Measurements from ENCODE around the gene MYO9A.
"Not testable (repeated sequence)": the region's sequence is repeated elsewhere in the genome, so short reads cannot be mapped to it uniquely, and the experiment has no call there.

The MYO9A gene

DNA sequence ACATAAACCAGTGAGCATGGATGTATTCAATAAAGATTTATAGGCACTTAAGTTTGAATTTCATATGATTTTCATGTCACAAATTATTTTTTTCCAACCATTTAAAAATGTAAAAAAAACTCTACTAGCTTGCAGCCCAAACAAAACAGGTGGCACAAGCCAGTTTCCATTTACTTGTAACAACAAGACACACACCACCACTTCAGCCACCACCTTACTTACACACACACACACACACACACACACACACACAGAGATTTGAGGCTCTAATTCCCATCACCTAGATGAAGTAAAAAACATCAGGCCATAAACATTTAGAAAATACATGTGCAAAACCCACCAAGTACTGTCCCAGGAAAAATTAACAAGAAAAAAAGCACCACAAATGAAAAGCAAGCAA lies 25.3 kb downstream of the MYO9A start:
- Mint-ChIP-seq H3K4me1 (ENCODE audit: low read depth) (peaks cover 2% of the 10 kb centered on the region), H3K4me3 (no peak overlapping the region), H3K27me3 (ENCODE audit: low read depth) (no peaks in the 10 kb centered on the region), H3K9me3 (no peaks in the 10 kb centered on the region), H3K36me3 (ENCODE audit: low read depth) (peaks cover 4% of the 10 kb centered on the region), H3K27ac (no peak overlapping the region)
- no peak for DNase-seq (ENCODE audit: low spot score)

DNA sequence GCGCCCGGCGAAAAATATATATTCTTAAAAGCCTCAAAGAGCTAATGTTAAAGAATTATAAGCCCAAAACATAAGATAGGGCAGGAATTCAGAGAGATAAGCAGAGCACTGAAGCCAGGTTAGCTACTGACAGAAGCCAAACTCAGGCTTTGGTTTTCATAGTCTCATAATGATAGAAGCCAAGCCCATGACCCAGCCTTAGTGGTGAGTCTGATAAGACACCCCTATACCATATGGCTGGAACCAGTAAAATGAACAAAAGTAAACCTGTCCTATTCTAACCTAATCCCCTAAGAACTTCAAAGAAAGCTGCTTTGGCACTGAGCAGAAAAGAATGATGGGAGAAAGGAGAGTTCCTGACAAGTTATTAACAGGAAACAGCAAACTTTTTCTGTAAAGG lies 25.9 kb downstream of the MYO9A start:
- H3K27me3 Mint-ChIP-seq (ENCODE audit: low read depth) = no peaks in the 10 kb centered on the region
- H3K36me3 Mint-ChIP-seq (ENCODE audit: low read depth) = peaks cover 6% of the 10 kb centered on the region
- no peak for DNase-seq (ENCODE audit: low spot score)
- H3K4me1 Mint-ChIP-seq (ENCODE audit: low read depth) = peaks cover 2% of the 10 kb centered on the region
- peaks cover 4% of the 10 kb centered on the region for H3K9me3 Mint-ChIP-seq
- no peak overlapping the region for H3K4me3 Mint-ChIP-seq
- H3K27ac Mint-ChIP-seq = no peak overlapping the region

DNA sequence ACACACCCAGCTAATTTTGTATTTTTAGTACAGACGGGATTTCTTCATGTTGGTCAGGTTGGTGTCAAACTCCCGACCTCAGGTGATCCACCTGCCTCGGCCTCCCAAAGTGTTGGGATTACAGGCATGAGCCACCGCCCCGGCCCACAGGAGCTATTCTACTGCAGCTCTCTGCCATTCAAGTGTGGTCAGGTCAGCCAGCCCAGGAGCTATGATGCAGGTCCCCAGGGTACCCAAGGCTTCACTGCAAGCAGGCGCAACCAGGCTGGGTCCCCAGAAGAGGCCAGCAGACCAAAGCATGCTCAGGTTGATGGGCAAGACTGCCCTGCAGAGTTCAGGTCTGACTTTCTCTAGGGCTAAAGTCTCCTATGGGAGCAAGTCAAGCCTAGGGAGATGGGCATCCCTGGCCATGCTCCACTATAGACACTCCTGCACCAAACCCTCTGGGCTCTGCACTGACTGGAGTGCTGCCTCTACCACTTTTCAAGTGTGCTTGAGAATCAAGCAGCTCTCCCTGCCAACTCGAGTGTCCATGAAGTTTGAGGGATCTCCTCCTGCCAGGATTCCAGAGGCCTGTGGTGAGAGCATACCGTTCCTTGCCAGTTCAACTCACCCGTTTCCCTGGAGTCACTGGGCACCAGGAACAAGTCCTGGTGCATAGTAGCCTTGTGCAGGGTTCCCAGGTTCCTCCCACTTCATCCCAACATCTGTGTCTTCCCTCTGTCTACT lies 30.9 kb downstream of the MYO9A start:
- H3K4me1 Mint-ChIP-seq (ENCODE audit: low read depth) = peaks cover 1% of the 10 kb centered on the region
- H3K27ac Mint-ChIP-seq = no peak overlapping the region
- H3K27me3 Mint-ChIP-seq (ENCODE audit: low read depth) = peaks cover 11% of the 10 kb centered on the region
- DNase-seq (ENCODE audit: low spot score) = no peak
- H3K36me3 Mint-ChIP-seq (ENCODE audit: low read depth) = peaks cover 5% of the 10 kb centered on the region
- no peak overlapping the region for H3K4me3 Mint-ChIP-seq
- H3K9me3 Mint-ChIP-seq = peaks cover 16% of the 10 kb centered on the region

DNA sequence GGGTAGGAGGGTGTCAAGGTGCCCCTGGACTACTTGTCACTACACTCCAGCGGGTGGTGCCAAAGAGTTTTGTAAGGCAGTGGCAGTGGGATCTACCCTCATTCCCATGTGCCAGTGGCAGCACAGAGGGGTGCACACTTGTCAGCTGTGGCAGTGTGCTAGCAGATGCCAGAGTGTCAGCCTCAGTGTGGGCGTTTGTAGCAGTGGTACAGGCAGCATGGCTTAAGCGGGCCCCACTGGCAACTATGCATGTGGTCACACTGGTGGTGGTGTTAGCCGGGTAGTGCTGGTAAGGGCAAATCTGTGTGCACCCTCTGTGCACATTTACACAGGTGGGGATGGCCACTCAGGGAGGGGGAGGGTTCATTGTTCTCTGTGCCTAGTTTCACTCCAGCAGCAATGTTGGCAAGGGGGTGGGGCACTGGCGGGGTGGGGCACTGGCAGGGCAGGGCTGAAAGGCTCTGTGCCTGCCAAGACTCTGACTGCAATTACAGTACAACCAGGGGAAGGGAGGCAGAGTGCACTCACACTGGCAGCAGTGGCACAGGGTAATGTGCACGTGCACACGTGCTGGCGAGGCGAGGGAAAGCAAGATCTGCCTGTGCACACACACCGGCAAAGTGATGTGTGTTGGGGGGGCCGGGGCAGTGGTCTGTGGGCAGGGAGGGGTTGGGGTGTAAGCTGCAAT lies 31.8 kb downstream of the MYO9A start:
- Mint-ChIP-seq H3K27me3 (ENCODE audit: low read depth) (peaks cover 11% of the 10 kb centered on the region), H3K36me3 (ENCODE audit: low read depth) (peaks cover 5% of the 10 kb centered on the region), H3K9me3 (peaks cover 16% of the 10 kb centered on the region), H3K4me3 (no peak overlapping the region), H3K27ac (no peak overlapping the region), H3K4me1 (ENCODE audit: low read depth) (no peaks in the 10 kb centered on the region)
- no peak for DNase-seq (ENCODE audit: low spot score)

DNA sequence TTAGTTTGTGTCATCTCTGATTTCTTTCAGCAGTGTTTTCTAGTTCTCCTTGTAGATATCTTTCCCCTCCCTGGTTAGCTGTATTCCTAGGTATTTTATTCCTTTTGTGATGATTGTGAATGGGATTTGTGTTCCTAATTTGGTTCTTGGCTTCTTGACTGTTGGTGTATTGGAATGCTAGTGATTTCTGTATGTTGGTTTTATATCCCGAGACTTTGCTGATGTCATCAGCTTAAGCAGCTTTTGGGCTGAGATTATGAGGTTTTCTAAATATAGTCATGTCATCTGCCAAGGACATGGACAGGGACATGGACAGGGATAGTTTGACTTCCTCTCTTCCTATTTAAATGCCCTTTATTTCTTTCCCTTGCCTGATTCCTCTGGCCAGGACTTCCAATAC lies 35.8 kb downstream of the MYO9A start:
- Mint-ChIP-seq H3K27ac (no peak overlapping the region), H3K36me3 (ENCODE audit: low read depth) (no peaks in the 10 kb centered on the region), H3K27me3 (ENCODE audit: low read depth) (peaks cover 11% of the 10 kb centered on the region), H3K4me3 (no peak overlapping the region), H3K4me1 (ENCODE audit: low read depth) (peaks cover 6% of the 10 kb centered on the region), H3K9me3 (peaks cover 12% of the 10 kb centered on the region)
- no peak for DNase-seq (ENCODE audit: low spot score)

DNA sequence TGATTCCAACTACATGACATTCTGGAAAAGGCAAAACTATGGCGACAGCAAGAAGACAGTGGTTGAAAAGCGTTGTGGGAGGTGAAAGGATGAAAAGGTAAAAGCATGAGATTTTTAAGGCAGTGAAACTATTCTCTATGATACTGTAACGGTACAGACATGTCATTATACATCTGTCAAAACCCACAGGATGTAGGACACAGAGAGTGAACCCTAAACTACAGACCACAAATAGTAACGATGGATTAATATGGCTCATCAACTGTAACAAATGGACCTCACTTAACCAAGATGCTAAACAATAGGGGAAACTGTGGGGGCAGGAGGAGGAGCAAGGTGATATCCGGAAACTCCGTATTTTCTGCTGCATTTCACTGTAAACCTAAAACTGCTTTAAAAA lies 39.1 kb downstream of the MYO9A start:
- Mint-ChIP-seq H3K4me3 (no peak overlapping the region), H3K9me3 (peaks cover 4% of the 10 kb centered on the region), H3K27ac (no peak overlapping the region), H3K27me3 (ENCODE audit: low read depth) (peaks cover 11% of the 10 kb centered on the region), H3K36me3 (ENCODE audit: low read depth) (no peaks in the 10 kb centered on the region), H3K4me1 (ENCODE audit: low read depth) (peaks cover 6% of the 10 kb centered on the region)
- DNase-seq (ENCODE audit: low spot score) = no peak

DNA sequence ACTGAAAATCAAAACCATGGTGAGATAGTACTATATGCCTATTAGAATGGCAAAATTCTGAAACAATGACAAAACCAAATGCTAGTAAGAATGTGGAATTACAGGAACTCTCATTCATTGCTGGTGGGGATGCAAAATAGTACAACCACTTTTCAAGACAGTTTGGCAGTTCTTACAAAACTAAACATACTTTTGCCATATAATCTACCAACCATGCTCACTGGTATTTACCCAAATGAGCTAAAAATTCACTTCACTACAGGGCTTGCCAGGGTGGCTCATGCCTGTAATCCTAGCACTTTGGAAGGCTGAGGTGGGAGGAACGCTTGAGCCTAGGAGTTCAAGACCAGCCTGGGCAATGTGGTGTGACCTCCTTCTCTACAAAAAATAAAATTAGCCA lies 40.0 kb downstream of the MYO9A start:
- H3K4me3 Mint-ChIP-seq = no peak overlapping the region
- H3K4me1 Mint-ChIP-seq (ENCODE audit: low read depth) = peaks cover 6% of the 10 kb centered on the region
- no peaks in the 10 kb centered on the region for H3K36me3 Mint-ChIP-seq (ENCODE audit: low read depth)
- no peak for DNase-seq (ENCODE audit: low spot score)
- H3K27ac Mint-ChIP-seq = no peak overlapping the region
- no peaks in the 10 kb centered on the region for H3K9me3 Mint-ChIP-seq
- peaks cover 6% of the 10 kb centered on the region for H3K27me3 Mint-ChIP-seq (ENCODE audit: low read depth)

DNA sequence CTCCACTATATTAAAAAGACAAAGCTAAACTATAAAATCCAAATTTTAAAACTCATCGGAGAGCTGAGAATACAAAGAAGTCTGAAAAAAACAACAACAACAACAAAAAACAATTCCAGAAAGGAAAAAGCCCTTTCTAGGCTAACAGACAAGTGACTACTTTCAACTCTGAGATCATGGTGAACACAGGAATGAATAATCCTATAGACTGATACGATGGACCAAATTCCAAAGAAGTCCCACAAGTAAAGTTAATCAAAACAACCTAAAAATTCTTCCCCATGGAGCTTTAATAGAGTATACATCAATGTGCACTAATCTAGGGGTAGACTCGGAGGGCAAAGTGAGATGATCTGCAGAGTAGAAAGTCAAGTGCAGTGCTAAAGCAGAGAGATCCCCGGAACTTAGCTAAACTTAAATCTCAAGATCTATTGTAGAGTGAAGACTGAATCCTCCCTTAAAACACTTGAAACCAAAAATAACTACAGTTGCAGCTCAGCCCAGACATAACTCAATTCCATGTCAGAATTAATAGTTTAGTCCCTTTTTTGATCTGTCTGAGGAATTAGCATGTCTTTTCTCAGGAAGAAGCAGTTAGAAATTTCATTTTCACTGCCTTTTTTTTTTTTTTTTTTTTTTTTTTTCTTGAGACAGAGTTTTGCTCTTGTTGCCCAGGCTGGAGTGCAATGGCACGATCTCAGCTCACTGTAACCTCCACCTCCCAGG lies 43.5 kb downstream of the MYO9A start:
- Mint-ChIP-seq H3K9me3 (no peaks in the 10 kb centered on the region), H3K36me3 (ENCODE audit: low read depth) (no peaks in the 10 kb centered on the region), H3K27me3 (ENCODE audit: low read depth) (no peaks in the 10 kb centered on the region), H3K4me1 (ENCODE audit: low read depth) (peaks cover 6% of the 10 kb centered on the region), H3K27ac (no peak overlapping the region), H3K4me3 (no peak overlapping the region)
- DNase-seq (ENCODE audit: low spot score) = no peak

DNA sequence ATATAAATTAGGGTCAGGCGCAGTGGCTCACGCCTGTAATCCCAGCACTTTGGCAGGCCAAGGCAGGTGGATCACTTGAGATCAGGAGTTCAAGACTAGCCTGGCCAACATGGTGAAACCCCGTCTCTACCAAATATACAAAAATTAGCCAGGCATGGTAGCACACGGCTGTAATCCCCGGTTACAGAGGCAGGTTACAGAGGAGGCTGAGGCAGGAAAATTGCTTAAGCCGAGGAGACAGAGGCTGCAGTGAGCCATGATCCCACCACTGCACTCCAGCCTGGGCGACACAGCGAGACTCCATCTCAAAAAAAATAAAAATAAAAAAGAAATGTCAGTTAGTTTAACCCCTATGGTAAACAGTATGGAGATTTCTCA lies 46.5 kb downstream of the MYO9A start:
- not testable (repeated sequence) for H3K4me1 Mint-ChIP-seq (ENCODE audit: low read depth); H3K36me3 Mint-ChIP-seq (ENCODE audit: low read depth); H3K27ac Mint-ChIP-seq; H3K27me3 Mint-ChIP-seq (ENCODE audit: low read depth); H3K4me3 Mint-ChIP-seq; H3K9me3 Mint-ChIP-seq; DNase-seq (ENCODE audit: low spot score)

DNA sequence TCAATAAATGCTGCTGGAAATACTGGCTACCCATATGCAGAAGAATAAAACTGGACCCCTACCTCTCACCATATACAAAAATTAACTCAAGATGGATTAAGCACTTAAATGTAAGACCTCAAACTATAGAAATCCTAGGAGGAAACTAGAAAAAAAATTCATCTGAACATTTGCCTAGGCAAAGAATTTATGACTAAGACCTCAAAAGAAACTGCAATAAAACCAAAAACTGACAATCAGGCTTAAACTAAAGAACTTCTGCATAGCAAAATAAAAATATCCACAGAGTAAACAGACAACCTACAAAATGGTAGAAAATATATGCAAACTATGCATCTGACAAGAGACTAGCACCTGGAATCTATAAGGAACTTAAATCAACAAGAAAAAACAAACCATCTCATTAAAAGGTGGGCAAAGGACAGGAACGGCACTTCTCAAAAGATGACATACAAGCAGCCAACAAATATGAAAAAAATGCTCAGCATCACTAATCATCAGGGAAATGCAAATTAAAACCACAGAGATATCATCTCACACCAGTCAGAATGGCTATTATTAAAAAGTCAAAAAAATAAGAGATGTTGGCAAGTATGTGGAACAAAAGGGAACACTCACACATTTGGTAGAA lies 47.0 kb downstream of the MYO9A start:
- no peak for DNase-seq (ENCODE audit: low spot score)
- Mint-ChIP-seq H3K4me1 (ENCODE audit: low read depth) (no peaks in the 10 kb centered on the region), H3K9me3 (no peaks in the 10 kb centered on the region), H3K27me3 (ENCODE audit: low read depth) (no peaks in the 10 kb centered on the region), H3K4me3 (no peak overlapping the region), H3K36me3 (ENCODE audit: low read depth) (no peaks in the 10 kb centered on the region), H3K27ac (no peak overlapping the region)

DNA sequence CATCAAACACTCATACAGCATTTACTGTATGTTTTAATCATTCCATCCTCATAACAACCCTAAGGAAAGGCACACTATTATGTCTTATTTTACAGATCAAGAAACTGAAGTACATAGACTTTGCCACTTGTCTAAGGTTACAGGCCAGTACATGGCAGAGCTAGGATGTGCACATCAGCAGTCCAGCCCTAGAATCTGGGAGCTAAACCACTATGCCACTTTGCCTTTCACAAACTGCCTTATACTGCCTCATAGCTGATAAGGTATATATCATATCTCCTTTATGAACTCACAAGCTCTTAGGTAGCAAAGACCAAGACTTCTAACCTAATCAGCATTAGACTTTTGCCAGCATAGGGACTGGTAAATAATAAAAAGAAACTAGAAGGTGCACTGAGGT lies 49.1 kb downstream of the MYO9A start:
- H3K27me3 Mint-ChIP-seq (ENCODE audit: low read depth) = no peaks in the 10 kb centered on the region
- no peaks in the 10 kb centered on the region for H3K9me3 Mint-ChIP-seq
- no peaks in the 10 kb centered on the region for H3K36me3 Mint-ChIP-seq (ENCODE audit: low read depth)
- no peak overlapping the region for H3K27ac Mint-ChIP-seq
- H3K4me3 Mint-ChIP-seq = no peak overlapping the region
- DNase-seq (ENCODE audit: low spot score) = no peak
- no peaks in the 10 kb centered on the region for H3K4me1 Mint-ChIP-seq (ENCODE audit: low read depth)

DNA sequence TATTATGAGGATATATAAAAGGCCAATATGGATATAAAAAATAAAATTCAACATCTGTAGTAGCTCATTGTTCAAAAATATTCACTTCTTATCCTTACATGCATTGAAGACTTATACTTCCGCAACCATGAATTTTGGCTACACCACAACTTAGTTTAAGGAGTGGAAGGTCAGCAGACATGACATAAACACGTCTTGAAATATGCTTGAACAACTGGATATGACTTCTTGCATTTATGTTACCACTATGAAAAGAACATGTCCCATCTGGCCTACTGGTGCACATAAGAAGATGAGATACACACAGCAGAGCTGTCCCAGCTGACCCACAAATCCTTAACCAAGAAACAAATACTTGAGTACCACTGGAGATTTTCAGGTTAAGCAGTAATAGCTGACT lies 52.1 kb downstream of the MYO9A start:
- Mint-ChIP-seq H3K27ac (no peak overlapping the region), H3K27me3 (ENCODE audit: low read depth) (no peaks in the 10 kb centered on the region), H3K9me3 (peaks cover 5% of the 10 kb centered on the region), H3K4me3 (no peak overlapping the region), H3K36me3 (ENCODE audit: low read depth) (no peaks in the 10 kb centered on the region), H3K4me1 (ENCODE audit: low read depth) (no peaks in the 10 kb centered on the region)
- DNase-seq (ENCODE audit: low spot score) = no peak

DNA sequence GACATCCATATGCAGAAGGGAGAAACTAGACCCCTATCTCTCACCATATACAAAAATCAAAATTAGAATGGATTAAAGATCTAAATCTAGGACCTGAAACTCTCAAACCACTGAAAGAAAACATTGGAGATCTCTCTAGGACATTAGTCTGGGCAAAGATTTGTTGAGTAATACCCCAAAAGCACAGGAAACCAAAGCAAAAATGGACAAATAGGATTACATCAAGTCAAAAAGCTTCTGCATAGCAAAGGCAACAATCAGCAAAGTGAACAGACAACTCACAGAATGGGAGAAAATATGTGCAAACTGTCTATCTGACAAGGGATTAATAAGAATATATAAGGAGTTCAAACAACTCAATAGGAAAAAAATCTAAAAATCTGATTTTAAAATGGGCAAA lies 54.8 kb downstream of the MYO9A start:
- no peaks in the 10 kb centered on the region for H3K27me3 Mint-ChIP-seq (ENCODE audit: low read depth)
- H3K36me3 Mint-ChIP-seq (ENCODE audit: low read depth) = no peaks in the 10 kb centered on the region
- peaks cover 1% of the 10 kb centered on the region for H3K4me1 Mint-ChIP-seq (ENCODE audit: low read depth)
- H3K9me3 Mint-ChIP-seq = peaks cover 5% of the 10 kb centered on the region
- H3K4me3 Mint-ChIP-seq = no peak overlapping the region
- no peak for DNase-seq (ENCODE audit: low spot score)
- H3K27ac Mint-ChIP-seq = no peak overlapping the region

DNA sequence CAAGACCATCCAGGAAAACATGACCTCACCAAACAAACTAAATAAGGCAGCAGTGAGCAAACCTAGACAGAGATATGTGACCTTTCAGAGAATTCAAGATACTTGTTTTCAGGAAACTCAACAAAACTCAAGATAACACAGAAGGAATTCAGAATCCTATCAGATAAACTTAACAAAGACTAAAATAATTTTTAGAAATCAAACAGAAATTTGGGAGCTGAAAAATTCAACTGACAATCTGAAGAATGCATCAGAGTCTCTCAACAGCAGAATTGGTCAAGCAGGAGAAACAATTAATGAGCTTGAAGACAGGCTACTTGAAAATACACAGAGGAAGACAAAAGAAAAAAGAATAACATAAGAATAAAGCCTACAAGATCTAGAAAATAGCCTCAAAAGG lies 55.6 kb downstream of the MYO9A start:
- Mint-ChIP-seq H3K4me3 (no peak overlapping the region), H3K4me1 (ENCODE audit: low read depth) (peaks cover 4% of the 10 kb centered on the region), H3K27ac (no peak overlapping the region), H3K27me3 (ENCODE audit: low read depth) (no peaks in the 10 kb centered on the region), H3K9me3 (peaks cover 5% of the 10 kb centered on the region), H3K36me3 (ENCODE audit: low read depth) (no peaks in the 10 kb centered on the region)
- no peak for DNase-seq (ENCODE audit: low spot score)
